ENCODE data around the gene UTS2B. TPM values are rescaled to one million over a fixed set of nuclear protein-coding genes. Genes with fewer than 3 reads are reported as not detected.

UTS2B gene
- total and polyA plus RNA-seq, 9 donors: 0.60 to 1.0 (median 0.92) TPM

GRCh38 chr3:191342006-191342405 lies 11.7 kb upstream of the UTS2B start:
- Histone ChIP-seq H3K27ac (no peak overlapping the region), H3K27me3 (no peaks in the 10 kb centered on the region), H3K4me3 (no peak overlapping the region), H3K4me1 (ENCODE audit: insufficient read depth) (peaks cover 17% of the 10 kb centered on the region), H3K36me3 (no peaks in the 10 kb centered on the region), H3K9me3 (no peaks in the 10 kb centered on the region)
- 46 to 62% (median 50%) methylated on average over 2 of the region's 2 CpGs for WGBS, 3 donors
- intact Hi-C loops (cut with DNase I): no loop called here
- TF ChIP-seq POLR2A (IDR thresholded peaks at IDR 0.05): no peak
- no peak for TF ChIP-seq EP300 (IDR thresholded peaks at IDR 0.05)
- TF ChIP-seq CTCF (IDR thresholded peaks at IDR 0.05): no peak
- no peak for DNase-seq

GRCh38 chr3:191340966-191341365 lies 10.6 kb upstream of the UTS2B start:
- no peak for DNase-seq
- Histone ChIP-seq H3K27ac (no peak overlapping the region), H3K4me3 (no peak overlapping the region), H3K36me3 (no peaks in the 10 kb centered on the region), H3K27me3 (no peaks in the 10 kb centered on the region), H3K4me1 (ENCODE audit: insufficient read depth) (peaks cover 14% of the 10 kb centered on the region), H3K9me3 (no peaks in the 10 kb centered on the region)
- TF ChIP-seq POLR2A (IDR thresholded peaks at IDR 0.05) (no peak), CTCF (IDR thresholded peaks at IDR 0.05) (no peak), EP300 (IDR thresholded peaks at IDR 0.05) (no peak)
- 94 to 98% (median 95%) methylated on average over 1 of the region's 1 CpG for WGBS, 3 donors
- intact Hi-C loops (cut with DNase I): no loop called here

DNA sequence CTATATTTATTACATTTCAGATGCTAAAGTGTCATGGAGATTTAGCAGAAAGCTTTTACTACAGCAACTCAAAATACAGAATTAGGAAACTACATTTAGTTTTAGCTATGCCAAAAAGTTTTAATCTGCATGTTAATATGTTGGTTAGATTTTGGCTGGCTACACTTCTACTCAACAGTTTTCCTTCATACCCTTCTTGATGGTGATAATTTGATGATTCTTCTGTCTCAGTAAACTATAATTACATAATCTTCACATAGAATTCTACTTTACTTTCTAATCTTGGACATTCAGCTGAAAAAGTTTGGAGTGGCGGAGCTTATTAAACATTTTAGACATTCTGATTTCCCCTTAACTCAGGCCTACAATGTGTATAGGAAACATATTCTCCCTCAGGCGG lies 10.0 kb upstream of the UTS2B start:
- no peak for DNase-seq
- intact Hi-C loops (cut with DNase I): no loop called here
- WGBS, 3 donors: 74 to 96% (median 96%) methylated on average over 2 of the region's 2 CpGs
- H3K4me1 ChIP-seq (ENCODE audit: insufficient read depth): peaks cover 14% of the 10 kb centered on the region
- H3K9me3 ChIP-seq: no peaks in the 10 kb centered on the region
- H3K36me3 ChIP-seq: no peaks in the 10 kb centered on the region
- no peak overlapping the region for H3K4me3 ChIP-seq
- no peak for TF ChIP-seq CTCF (IDR thresholded peaks at IDR 0.05)
- TF ChIP-seq EP300 (IDR thresholded peaks at IDR 0.05): no peak
- TF ChIP-seq POLR2A (IDR thresholded peaks at IDR 0.05): no peak
- no peaks in the 10 kb centered on the region for H3K27me3 ChIP-seq
- no peak overlapping the region for H3K27ac ChIP-seq

- 60 to 75% (median 71%) methylated on average over 3 of the region's 3 CpGs for WGBS, 3 donors
- TF ChIP-seq POLR2A (IDR thresholded peaks at IDR 0.05): no peak
- no peak for TF ChIP-seq EP300 (IDR thresholded peaks at IDR 0.05)
- TF ChIP-seq CTCF (IDR thresholded peaks at IDR 0.05): no peak
- H3K36me3 ChIP-seq: no peaks in the 10 kb centered on the region
- no peaks in the 10 kb centered on the region for H3K27me3 ChIP-seq
- intact Hi-C loops (cut with DNase I): no loop called here
- no peak overlapping the region for H3K27ac ChIP-seq
- H3K4me1 ChIP-seq (ENCODE audit: insufficient read depth): peaks cover 9% of the 10 kb centered on the region
- H3K9me3 ChIP-seq: no peaks in the 10 kb centered on the region
- no peak overlapping the region for H3K4me3 ChIP-seq
- DNase-seq: no peak
Measured at GRCh38 chr3:191339316-191339917, 9.1 kb upstream of the UTS2B start.

Measured in ovary (tissue), 9 donors.